ENCODE data around the gene SERPINA6.

- TF ChIP-seq CTCF (IDR thresholded peaks at IDR 0.05), result no peak
- TF ChIP-seq POLR2A (IDR thresholded peaks at IDR 0.05), result no peak
These were observed 55.8 kb downstream of the SERPINA6 start for GRCh38 chr14:94267352-94267751.
